GM21576 (cell line): ENCODE results near the gene KCNQ2.

Experiments
- ATAC-seq: cut with Tn5 transposase; IDR thresholded peaks from one replicate; pipeline ENCODE4 v1.9.1; 2021; ENCODE audit warnings: mild to moderate bottlenecking, moderate library complexity; ENCODE audit not compliant: unreplicated experiment

The KCNQ2 gene

DNA sequence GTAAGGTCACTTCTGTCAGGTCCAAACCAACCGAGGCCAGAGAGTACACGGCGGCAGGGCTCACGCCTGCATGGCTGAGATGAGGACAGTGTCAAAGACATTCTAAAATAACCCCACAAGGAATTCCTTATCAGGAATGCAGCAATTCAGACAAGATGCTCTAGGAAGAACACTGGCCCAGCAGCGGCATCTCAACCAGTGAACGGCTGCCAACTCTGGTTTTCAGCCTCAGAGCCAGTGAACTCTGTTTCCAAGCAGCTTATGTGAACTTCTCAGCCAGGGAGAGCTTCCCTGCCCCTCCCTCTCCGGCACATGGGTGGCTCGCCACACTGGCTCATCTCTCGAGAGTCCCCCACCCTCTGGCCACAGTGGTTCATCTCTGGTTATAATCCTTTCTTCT lies 36.9 kb downstream of the KCNQ2 start:
- no peak for ATAC-seq

DNA sequence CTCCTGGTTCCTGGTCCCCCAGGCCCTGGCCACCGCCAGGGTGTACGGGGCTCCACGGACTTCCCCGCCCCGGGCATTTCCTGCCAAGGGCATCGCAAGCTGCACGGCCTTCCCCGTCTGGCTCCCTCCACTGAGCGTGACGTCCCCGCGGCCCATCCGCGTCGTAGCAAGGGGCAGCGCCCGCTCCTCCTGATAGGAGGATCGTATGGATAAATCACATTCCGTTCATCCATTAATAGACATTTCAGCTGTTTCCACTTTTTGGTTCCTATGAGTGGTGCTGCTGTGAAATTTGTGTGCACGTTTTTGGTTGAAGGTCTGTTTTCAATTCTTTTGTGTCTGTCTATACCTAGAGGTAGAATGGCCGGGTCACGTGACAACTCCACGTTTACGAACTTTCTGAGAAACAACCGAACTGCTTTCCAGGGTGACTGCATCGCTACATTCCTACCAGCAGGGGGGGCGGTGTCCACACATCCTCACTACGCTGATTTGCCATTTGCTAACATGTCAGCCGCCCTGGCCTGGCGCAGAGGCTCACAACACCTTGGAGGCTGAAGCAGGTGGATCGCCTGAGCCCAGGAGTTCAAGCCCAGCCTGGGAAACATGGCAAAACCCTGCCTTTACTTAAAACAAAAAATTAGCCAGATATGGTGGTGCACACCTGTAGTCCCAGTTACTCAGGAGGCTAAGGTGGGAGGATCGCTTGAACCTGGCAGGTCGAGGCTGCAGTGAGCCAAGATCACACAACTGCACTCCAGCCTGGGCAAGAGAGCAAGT lies 37.7 kb downstream of the KCNQ2 start:
- no peak for ATAC-seq

DNA sequence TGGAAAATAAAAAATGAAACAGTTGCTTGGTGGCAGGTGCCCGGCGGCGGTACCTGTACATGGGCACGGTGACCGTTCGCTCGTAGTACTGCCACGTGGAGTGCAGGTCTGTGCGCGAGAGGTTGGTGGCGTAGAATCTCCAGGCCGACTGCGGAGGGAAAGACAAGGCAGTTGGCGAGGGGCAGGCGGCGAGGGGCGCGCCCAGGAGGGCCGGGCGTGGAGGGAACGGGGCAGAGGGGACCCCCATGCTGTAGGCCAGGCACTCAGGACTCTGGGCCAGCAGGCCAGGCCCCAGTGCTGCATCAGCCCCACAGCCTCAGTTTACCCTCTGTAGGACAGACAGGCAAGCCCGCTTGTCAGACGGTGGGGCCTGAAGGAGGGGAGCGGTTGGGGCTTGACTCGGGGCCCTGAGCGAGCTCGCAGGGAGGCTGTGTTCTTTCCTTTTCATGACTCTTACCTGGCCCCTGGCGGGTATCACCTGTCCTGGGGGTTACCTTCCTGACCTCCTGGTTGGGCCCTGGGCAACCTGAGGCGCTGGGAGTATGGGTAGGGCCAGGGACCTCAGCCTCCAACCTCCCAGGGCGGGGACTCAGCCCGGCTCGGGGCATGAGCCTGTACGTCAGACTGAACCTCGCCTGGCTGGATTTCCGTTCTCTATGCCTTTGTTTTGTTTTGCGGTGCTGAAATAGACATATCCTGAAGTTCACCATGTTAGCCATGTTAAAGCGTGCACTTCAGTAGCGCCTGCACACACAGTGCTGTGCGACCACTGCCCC lies 38.5 kb downstream of the KCNQ2 start:
- ATAC-seq = no peak

DNA sequence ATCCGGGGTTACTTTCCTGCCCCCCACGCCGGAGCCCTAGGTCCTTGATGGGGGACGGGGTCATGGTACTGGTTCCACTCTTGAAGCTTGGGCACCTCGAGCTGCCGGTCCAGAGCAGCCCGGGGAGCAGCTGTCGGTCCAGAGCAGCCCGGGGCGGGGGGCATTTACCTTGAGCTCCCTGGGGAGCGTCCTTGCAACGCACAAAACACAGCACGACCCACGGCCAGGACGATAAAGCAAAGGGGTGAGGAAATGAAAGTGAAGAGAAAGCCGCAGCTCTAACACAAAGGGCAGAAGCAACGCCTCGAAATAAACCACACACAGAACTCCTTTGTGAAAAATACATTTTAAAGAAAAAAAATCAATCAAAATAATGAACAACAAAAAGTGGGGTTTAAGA lies 39.1 kb downstream of the KCNQ2 start:
- no peak for ATAC-seq

DNA sequence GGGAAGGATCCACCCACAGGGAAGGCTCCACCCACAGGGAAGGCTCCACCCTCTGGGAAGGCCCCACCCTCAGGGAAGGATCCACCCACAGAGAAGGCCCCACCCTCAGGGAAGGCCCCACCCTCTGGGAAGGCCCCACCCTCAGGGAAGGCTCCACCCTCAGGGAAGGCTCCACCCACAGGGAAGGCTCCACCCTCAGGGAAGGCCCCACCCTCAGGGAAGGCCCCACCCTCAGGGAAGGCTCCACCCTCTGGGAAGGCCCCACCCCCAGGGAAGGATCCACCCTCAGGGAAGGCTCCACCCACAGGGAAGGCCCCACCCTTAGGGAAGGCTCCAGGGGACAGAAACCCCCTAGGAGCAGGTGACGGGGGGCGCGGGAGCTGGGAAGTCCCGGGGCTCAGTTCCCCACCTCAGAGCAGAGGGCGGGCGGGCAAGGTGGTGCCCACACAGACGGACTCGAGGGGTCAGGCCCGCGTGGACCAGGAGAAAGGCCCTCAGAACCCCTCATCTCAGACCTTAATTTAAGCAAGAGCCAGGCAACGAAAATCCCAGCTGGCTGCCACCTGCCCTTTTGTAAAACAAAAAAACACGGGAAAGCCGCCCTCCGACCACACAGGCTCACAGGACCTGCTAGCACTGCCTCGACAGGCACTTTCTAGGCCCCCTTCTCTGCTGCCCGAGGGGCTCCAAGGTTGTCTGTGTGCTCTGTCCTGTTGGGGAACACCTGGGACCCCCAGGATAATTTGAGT lies 39.7 kb downstream of the KCNQ2 start:
- no peak for ATAC-seq

DNA sequence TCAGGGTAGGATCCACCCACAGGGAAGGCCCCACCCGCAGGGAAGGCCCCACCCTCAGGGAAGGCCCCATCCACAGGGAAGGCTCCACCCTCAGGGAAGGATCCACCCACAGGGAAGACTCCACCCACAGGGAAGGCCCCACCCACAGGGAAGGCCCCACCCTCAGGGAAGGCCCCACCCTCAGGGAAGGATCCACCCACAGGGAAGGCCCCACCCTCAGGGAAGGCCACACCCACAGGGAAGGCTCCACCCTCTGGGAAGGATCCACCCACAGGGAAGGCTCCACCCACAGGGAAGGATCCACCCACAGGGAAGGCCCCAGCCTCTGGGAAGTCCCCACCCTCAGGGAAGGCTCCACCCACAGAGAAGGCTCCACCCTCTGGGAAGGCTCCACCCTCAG lies 40.5 kb downstream of the KCNQ2 start:
- ATAC-seq = no peak

DNA sequence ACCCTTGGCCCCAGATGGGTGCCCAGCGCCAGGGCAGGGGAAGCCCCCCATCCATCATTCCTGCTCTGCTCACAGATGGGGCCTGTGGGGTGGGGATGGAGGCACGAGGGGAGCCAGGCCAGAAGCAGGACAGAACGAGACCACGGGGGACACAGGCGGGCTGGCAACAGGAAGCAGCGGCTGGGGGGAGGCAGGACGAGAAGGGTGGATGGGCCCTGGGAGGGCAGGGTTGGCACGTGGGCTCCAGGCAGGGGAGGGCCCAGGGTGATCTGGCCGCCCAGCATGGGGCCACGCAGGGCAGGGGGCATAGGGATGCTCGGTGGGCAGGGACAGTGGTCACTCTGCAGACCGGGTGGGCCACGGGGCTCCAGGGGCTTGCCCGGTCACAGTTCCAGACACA lies 41.6 kb downstream of the KCNQ2 start:
- ATAC-seq = no peak

DNA sequence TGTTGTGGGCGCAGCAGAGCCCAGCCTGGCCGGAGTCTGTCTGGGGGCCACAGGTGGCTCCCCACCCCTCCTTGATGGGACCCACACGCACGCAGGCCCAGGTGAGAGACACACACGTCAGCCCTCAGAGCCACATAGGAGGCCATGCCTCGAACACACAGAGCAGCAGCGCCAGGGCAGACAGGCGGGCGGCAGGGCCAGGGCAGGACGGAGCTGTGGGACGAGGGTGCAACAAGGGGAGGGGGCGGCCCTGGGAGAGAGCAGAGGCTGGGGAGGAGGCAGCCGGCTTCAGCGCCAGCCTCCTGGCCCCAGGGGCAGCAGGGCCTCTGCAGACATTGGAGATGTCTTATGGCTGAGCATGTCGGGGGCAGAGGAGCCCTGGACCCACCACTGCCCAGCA lies 42.5 kb downstream of the KCNQ2 start:
- ATAC-seq = no peak

DNA sequence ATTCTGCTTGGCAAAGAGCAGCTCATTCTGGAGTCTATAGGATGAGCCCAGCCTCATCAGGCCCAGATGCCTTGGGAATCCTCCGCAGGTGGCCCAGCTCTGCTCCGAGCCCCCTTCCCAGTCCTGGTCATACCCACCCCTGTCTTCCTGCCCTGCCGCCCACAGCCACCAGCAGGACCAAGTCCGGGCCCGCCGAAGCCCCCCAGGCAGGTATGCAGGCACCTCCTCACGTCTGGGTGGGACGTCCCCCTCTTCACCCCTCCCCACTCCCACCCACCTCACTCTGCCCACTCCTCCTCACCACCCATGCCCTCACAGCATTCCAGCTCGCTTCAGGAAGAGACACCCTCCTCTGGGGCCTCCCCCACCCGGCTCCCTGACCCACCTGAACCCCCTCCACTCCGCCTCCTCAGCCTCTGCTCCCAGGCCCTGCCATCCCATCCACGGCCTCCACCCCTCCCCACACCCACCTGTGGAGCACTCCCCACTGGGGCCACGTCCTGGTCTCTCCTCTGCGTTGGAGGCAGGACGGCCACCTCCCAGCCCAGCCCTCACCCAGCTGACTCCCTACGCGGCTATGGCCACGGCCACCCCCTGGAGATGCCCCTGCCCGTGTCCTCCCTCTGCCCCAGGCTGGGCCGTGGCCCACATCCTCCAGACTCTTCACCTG lies 43.4 kb downstream of the KCNQ2 start:
- ATAC-seq = no peak

DNA sequence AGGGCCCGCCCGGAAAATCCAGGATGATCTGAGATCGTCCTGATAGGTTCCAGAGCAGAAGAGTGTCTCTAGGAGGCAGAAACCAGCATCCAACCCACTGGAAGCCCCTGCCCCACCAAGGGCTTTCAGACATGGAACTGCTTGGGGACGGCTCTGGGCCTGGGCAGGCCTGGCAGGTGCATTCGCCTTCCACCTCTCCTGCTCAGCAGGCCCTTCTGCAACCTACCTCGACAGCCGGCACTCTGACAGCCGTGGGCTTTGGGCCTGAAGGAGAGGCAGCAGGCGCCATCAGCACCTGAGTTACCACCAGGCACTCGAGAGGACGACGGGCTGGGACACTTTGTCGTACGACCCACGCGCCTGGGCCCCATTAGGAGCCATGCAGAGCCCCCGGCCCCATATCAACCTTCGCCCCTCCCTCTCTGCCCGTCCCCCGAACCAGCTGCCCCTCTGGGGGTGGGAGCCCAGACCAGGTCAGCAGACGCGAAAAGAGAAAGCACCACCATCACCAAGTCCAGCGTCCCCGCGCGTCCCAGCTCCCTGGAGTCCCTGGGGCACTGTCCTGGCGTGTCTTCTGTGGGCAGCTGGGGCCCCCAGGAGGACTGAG lies 44.6 kb downstream of the KCNQ2 start:
- ATAC-seq = no peak

DNA sequence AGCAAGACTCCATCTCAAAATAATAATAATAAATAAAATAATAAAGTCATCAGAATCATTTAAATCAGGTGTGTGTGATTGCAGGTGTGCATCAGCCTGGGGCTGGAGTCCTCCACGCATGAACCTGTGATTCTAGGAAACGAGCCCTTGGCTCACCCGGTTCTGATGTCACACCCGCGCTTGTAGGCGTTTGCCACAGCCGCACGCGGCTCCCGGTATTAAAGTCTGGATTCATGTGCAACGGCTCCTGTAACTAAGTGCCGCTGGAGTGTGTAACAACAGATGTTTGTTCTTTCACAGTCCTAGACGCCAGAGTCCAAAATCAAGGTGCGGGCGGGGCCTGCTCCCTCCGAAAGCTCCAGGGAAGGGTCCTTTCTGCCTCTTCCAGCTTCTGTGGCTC lies 45.2 kb downstream of the KCNQ2 start:
- no peak for ATAC-seq

DNA sequence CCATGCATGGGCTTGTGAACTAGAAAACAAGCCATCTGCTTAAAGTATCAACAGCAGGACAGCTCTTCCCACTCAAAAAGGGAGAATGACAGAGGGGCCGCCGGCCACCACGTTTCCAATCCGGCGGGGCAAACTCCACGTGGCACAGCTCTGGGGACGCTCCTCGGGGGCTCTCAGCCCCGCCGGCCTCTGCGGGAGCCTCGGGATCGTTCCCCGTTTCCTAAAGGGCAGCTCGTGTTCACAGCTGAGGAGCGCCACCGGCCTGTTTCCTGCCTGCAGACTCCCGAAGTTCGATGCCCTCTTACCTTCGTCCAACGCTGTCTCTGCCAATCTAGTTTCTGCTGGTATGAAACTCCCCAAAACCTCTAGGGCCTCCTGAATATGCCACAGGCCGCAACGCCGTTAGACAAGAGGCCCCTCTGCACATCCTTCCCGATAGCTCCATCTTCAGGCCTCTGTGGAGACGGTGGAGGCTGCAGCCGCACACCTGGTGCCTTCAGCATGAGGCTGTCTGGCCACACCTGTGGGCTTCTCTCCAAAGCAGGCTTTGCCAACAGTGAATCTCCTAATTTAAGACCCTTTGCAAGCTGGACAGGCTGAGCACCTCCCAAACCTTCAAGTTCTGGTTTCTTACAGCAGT lies 46.5 kb downstream of the KCNQ2 start:
- ATAC-seq = no peak

DNA sequence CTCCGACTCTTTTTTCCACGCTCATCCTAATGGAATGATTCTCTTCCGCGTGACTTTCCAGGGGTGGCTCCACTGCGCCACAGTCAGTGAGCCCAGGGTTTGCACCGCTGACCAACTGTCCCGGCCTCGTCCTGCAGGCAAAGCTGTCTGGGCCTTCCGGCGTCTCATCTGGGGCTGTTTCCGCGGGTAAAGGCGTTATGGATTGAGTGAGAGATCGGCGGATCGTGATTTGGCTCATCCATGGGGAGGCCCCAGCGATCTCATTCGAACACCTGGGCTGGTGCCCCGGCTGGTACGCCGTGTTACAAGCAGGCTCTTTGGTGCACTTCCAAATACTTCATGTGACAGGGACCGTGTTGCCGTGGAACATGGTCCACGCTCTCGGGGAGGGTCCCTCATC lies 47.8 kb downstream of the KCNQ2 start:
- no peak for ATAC-seq

DNA sequence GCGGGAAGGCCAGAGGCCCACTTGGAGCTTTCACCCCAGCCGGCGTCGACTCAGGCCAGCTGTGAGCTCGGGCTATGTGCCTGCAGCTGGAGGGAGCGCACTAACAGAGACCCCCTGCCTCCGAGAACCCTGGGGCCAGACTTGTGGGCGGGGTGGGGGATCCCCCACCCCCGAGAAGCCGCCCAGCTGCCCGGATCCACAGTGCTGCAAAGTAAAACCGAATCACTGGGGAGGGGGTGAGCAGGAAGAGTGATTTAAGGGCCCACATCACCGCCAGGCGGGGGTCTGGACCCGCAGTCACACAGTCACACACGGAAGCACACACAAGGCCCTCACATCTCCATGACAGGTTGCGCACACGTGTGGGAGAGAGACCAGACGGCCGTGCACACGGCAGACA lies 48.7 kb downstream of the KCNQ2 start:
- ATAC-seq = no peak

DNA sequence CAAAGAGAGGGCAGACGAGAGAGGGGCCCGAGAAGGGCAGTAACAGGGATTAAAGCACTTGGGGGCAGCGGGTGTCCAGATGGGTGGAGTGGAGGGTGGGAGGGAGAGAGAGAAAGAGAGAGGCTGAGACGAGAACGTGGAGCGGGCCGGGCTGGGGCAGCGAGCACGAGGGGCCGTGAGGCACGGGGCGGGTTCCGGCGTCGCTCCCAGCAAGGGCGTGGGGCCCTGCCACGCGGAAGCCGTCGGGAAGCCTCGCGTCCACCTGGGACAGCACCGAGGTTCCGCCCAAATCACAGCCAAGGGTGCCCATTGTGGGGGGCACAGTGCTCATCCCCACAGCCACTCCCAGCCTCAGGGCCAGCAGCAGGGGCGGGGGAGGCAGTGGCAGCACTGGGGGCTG lies 49.8 kb downstream of the KCNQ2 start:
- ATAC-seq = no peak

DNA sequence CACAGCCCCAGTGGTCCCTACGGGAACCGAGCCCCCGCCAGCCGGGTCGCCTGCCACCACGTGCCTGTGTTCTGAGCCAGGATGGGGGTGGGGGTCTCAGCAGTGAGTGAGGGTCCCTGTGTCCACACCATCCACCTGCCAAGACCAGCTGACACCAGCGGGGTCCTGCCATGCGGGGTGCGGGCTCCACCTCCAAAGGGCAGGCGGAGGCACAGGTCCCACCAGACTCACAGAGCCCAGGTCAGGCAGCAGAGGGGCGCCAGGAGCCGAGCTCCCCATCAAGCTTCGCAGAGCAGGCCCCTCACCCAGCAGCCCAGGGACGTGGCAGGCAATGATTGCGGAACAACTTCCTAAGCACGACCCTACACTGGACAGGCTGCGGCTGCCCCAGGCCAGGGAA lies 50.5 kb downstream of the KCNQ2 start:
- no peak for ATAC-seq

DNA sequence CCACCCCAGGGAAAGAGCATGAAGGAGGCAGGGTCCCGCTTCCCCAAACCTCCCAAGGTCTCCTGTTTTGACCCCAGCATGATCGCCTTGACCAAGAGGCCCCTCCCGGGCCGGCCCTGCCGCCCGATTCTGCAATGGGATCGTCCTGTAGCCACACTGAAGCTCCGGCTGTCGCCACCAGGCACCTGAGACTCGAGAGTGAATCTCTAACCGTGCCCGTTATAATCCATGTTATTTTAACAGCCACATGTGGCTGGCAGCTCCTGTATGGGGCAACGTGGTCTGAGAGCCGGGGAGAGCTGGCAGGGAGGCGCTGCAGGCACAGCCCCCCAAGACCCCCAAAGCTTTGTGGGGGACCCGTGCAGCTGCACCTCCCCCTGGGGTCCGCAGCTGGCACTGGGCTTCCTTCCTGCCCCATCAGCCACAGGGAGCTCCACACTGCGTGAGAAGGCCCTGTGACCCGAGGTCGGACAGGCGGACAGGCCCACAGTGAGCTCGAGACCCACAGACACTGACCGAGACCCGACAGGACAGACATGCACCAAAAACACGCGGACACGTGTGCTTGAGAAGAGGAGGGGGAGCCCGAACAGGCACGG lies 51.3 kb downstream of the KCNQ2 start:
- ATAC-seq = no peak

DNA sequence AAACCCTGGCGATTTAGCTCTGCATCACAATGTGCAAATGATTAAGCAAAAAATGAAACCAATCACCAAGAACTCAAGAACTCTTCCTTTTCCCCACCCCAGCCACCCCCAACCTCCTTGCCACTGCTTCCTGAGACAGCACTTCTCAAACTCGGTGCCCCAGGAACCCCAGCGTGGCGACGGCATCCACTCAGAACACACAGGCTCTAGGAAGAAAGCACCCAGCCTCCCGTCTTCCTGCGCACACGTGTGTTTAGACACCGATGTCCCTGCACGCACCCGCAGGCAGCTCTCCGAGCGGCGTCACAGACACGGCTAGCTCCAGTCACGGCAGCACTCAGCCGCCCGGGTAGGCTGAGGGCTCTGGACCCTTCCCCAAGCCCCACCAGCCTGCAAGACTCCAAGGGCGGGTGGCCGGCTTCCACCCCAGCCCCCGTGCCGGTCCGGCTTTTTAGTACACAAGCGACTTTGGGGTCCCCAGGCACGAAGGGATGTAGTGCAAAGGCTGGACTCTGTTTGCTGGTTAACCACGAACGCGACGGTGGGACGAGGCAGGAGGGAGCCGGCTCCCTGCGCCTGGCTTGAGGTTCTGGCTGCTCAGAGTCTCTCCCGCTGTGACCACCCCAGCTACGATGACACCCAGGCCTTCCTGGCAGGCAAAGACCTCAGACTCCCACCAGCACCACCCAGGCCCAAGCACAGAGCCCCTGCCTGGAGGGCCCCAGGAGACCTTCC lies 51.9 kb downstream of the KCNQ2 start:
- no peak for ATAC-seq

DNA sequence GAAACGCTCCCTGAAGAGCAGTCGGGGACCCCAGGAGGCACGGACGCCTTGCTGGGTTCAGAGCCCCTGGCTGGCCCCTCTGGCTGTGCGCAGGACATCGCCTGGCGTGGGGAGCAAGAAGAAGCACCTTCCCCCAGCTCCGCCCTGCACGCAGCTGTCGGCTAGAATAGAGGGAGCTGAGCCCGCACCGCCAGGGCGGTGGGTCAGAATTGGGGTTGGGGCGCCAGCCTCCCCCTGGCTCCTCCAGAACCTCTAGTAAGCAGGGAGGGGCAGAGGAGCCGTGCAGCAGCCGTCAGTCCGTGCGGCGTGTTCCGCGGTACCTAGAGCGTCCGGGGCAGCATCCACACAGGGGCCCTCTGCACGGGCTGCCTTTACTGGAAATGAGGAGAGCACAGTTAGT lies 53.2 kb downstream of the KCNQ2 start:
- ATAC-seq = no peak
